ENCODE data around the gene EIF4A3. TPM values are rescaled to one million over a fixed set of nuclear protein-coding genes. Genes with fewer than 3 reads are reported as not detected.

Gene EIF4A3
- total and polyA plus RNA-seq, 9 of the 15 experiments (the other 6 are each of a cell fraction or from before 2014, with no cell fraction given) = 62.7 to 171 (median 127) TPM

- TF ChIP-seq CTBP1 (IDR thresholded peaks at IDR 0.05; ENCODE audit: borderline replicate concordance) (no peak), BHLHE40 (IDR thresholded peaks at IDR 0.05; ENCODE audit: low read length) (no peak), CCNT2 (IDR thresholded peaks at IDR 0.05; ENCODE audit: borderline replicate concordance, extremely low read depth, insufficient read length, low read depth, low read length) (no peak), ZBTB17 (CRISPR knock-in tag; IDR thresholded peaks at IDR 0.05) (no peak), MTA2 (IDR thresholded peaks at IDR 0.05; ENCODE audit: low read depth) (no peak), POLR3G (IDR thresholded peaks at IDR 0.05; ENCODE audit: extremely low read depth, insufficient read length, insufficient replicate concordance) (no peak), PTTG1 (tag; IDR thresholded peaks at IDR 0.05; ENCODE audit: low read depth) (no peak), MEIS2 (IDR thresholded peaks at IDR 0.05; ENCODE audit: partially characterized antibody) (no peak), CTCF (IDR thresholded peaks at IDR 0.05 in 2 of 3, conservative IDR thresholded peaks at IDR 0.05 in 1 of 3; ENCODE audit: insufficient read depth in 2 of 3, low read depth in 1 of 3, low read length in 3 of 3) (peak; percentile 89 to 95 (median 92)), ZNF324 (CRISPR knock-in tag; IDR thresholded peaks at IDR 0.05) (no peak), KLF1 (tag; IDR thresholded peaks at IDR 0.05) (no peak), FOXJ3 (CRISPR knock-in tag; IDR thresholded peaks at IDR 0.05) (no peak), ZC3H8 (IDR thresholded peaks at IDR 0.05) (no peak), MCM2 (IDR thresholded peaks at IDR 0.05; ENCODE audit: low read depth) (no peak), RNF219 (CRISPR knock-in tag; IDR thresholded peaks at IDR 0.05) (no peak), BRD4 (IDR thresholded peaks at IDR 0.05) (no peak), ERF (CRISPR knock-in tag; IDR thresholded peaks at IDR 0.05) (no peak), ZNF395 (CRISPR knock-in tag; IDR thresholded peaks at IDR 0.05) (no peak), CBX1 (IDR thresholded peaks at IDR 0.05; ENCODE audit: low read depth) (0 out of 2 replicates have a peak, but pooled peaks have one; percentile 67), ZNF134 (CRISPR knock-in tag; conservative IDR thresholded peaks at IDR 0.05) (no peak), SREBF1 (IDR thresholded peaks at IDR 0.05; ENCODE audit: borderline replicate concordance, low read depth, low read length) (no peak), DACH1 (IDR thresholded peaks at IDR 0.05; ENCODE audit: partially characterized antibody) (no peak), POLR2H (tag; IDR thresholded peaks at IDR 0.05; ENCODE audit: low read depth) (no peak), USF1 (CRISPR knock-in tag; IDR thresholded peaks at IDR 0.05) (no peak), ZNF24 (IDR thresholded peaks at IDR 0.05) (no peak)
Measured at GRCh38 chr17:80195671-80196529, 49.0 kb upstream of the EIF4A3 start (continued).
